ENCODE measurements around the gene CD3E. TPM values are rescaled to one million over a fixed set of nuclear protein-coding genes. Genes with fewer than 3 reads are reported as not detected.

The CD3E gene
- total and polyA plus RNA-seq, 2 of the 13 experiments (the other 11 are each of a cell fraction or from before 2014, with no cell fraction given) = not detected

DNA sequence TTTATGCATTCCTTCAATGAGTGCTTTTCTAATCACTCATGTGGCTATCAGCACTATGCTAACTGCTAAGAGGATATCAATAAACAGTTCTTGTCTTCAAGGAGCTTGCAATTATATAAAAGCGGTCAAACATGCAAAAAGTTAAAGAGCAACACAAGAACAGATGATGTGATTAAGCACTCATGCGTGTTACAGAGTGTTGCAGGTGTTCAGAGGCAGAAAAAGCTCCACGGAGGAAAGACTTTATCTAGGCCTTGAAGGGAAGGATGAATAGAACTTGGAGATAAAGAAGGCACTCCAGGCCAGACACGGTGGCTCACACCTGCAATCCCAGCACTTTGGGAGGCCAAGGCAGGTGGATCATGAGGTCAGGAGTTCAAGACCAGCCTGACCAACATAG is 13.6 kb downstream of the CD3E start:
- no peaks in the 10 kb centered on the region for H3K9me3 ChIP-seq (ENCODE audit: low read length)
- H3K4me2 ChIP-seq (ENCODE audit: low read depth, low read length) = no peak overlapping the region
- H3K9ac ChIP-seq (ENCODE audit: insufficient read depth, low read depth, low read length) = no peak overlapping the region
- H3K4me3 ChIP-seq (replicated peaks in 1 of 3; ENCODE audit: insufficient read depth in 1 of 3, low read depth in 2 of 3, low read length in 3 of 3) = no peak overlapping the region
- peaks cover 7 to 55% of the 10 kb centered on the region in 2 experiments; a peak in 4 of 5 replicates for H3K27me3 ChIP-seq (ENCODE audit: control insufficient read depth in 1 of 2, insufficient read depth in 2 of 2, low read length in 2 of 2)
- no peak overlapping the region for H3K27ac ChIP-seq (ENCODE audit: extremely low read length, insufficient read depth, low read length)
- no peaks in the 10 kb centered on the region for H4K20me1 ChIP-seq (ENCODE audit: insufficient read depth, low read length)
- in situ Hi-C loops (cut with HindIII; ENCODE audit: extremely low pct_ligation_motif_present, low pct_unique_long_range_greater_than_20kb) = no loop called here
- DNase-seq (ENCODE audit: low spot score) = no peak
- no peak overlapping the region for H2AFZ ChIP-seq (ENCODE audit: low read length)
- no peaks in the 10 kb centered on the region for H3K36me3 ChIP-seq (replicated peaks in 1 of 2; ENCODE audit: control insufficient read depth in 1 of 2, insufficient read depth in 2 of 2, low read length in 2 of 2)
- no peak for ATAC-seq
- BruUV-seq (replicated peaks) = no TSS peak
- 66% methylated on average over 4 of the region's 4 CpGs for WGBS (ENCODE audit: low lambda C conversion rate)
- H3K79me2 ChIP-seq (ENCODE audit: insufficient read depth, low read length) = no peaks in the 10 kb centered on the region
- intact Hi-C loops (cut with micrococcal nuclease; ENCODE audit: unreplicated experiment) = no loop called here
- ChIA-PET CTCF (ENCODE audit: low intra/inter-chr PET ratio, low total read pairs) (no interaction called here), POLR2A (no interaction called here)
- no peak for TF ChIP-seq ZNF567 (CRISPR knock-in tag; IDR thresholded peaks at IDR 0.05; ENCODE audit: borderline replicate concordance)
- TF ChIP-seq ZSCAN31 (CRISPR knock-in tag; IDR thresholded peaks at IDR 0.05; ENCODE audit: low read depth) = no peak
- no peak for TF ChIP-seq ZKSCAN5 (CRISPR knock-in tag; IDR thresholded peaks at IDR 0.05)
- TF ChIP-seq BORCS8-MEF2B (CRISPR knock-in tag; IDR thresholded peaks at IDR 0.05) = no peak
- TF ChIP-seq ARHGAP35 (CRISPR knock-in tag; IDR thresholded peaks at IDR 0.05; ENCODE audit: borderline replicate concordance) = no peak
- TF ChIP-seq TAF15 (IDR thresholded peaks at IDR 0.05; ENCODE audit: low read depth, low read length, poor library complexity, severe bottlenecking) = no peak
- no peak for TF ChIP-seq NFIB (CRISPR knock-in tag; IDR thresholded peaks at IDR 0.05; ENCODE audit: borderline replicate concordance)
- no peak for TF ChIP-seq NFATC3 (CRISPR knock-in tag; IDR thresholded peaks at IDR 0.05)
- TF ChIP-seq ZNF713 (CRISPR knock-in tag; IDR thresholded peaks at IDR 0.05) = no peak
- no peak for TF ChIP-seq ZNF350 (CRISPR knock-in tag; IDR thresholded peaks at IDR 0.05; ENCODE audit: borderline replicate concordance, low read depth)
- TF ChIP-seq, protein P1, sequence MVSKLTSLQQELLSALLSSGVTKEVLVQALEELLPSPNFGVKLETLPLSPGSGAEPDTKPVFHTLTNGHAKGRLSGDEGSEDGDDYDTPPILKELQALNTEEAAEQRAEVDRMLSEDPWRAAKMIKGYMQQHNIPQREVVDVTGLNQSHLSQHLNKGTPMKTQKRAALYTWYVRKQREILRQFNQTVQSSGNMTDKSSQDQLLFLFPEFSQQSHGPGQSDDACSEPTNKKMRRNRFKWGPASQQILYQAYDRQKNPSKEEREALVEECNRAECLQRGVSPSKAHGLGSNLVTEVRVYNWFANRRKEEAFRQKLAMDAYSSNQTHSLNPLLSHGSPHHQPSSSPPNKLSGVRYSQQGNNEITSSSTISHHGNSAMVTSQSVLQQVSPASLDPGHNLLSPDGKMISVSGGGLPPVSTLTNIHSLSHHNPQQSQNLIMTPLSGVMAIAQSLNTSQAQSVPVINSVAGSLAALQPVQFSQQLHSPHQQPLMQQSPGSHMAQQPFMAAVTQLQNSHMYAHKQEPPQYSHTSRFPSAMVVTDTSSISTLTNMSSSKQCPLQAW (CRISPR knock-in tag; IDR thresholded peaks at IDR 0.05) = no peak
- TF ChIP-seq ZNF652 (CRISPR knock-in tag; IDR thresholded peaks at IDR 0.05; ENCODE audit: borderline replicate concordance, low read depth) = no peak
- no peak for FAIRE-seq
- peaks cover 43% of the 10 kb centered on the region for H3K4me1 ChIP-seq (ENCODE audit: insufficient read depth, low read length)
